GM18511 (cell line): ENCODE results near the gene ERI2.

Experiments
- ATAC-seq: cut with Tn5 transposase; IDR thresholded peaks from one replicate; pipeline ENCODE4 v1.9.1; 2021; ENCODE audit warnings: mild to moderate bottlenecking, moderate library complexity; ENCODE audit not compliant: unreplicated experiment

ERI2 gene, protein sequence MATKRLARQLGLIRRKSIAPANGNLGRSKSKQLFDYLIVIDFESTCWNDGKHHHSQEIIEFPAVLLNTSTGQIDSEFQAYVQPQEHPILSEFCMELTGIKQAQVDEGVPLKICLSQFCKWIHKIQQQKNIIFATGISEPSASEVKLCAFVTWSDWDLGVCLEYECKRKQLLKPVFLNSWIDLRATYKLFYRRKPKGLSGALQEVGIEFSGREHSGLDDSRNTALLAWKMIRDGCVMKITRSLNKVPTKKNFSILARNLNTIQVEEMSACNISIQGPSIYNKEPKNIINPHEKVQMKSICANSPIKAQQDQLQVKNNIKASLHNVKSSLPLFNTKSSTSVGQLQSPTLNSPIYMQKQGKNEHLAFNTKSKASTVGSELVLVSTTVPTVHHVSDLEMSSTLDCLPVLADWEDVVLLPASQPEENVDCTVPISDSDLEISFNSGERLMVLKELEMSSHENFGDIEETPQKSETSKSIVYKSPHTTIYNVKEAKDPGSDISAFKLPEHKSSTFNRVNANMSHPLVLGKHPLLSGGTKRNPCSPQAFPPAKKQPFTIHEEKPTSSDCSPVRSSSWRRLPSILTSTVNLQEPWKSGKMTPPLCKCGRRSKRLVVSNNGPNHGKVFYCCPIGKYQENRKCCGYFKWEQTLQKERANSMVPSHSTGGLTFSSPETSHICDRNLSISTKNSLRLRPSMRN

DNA sequence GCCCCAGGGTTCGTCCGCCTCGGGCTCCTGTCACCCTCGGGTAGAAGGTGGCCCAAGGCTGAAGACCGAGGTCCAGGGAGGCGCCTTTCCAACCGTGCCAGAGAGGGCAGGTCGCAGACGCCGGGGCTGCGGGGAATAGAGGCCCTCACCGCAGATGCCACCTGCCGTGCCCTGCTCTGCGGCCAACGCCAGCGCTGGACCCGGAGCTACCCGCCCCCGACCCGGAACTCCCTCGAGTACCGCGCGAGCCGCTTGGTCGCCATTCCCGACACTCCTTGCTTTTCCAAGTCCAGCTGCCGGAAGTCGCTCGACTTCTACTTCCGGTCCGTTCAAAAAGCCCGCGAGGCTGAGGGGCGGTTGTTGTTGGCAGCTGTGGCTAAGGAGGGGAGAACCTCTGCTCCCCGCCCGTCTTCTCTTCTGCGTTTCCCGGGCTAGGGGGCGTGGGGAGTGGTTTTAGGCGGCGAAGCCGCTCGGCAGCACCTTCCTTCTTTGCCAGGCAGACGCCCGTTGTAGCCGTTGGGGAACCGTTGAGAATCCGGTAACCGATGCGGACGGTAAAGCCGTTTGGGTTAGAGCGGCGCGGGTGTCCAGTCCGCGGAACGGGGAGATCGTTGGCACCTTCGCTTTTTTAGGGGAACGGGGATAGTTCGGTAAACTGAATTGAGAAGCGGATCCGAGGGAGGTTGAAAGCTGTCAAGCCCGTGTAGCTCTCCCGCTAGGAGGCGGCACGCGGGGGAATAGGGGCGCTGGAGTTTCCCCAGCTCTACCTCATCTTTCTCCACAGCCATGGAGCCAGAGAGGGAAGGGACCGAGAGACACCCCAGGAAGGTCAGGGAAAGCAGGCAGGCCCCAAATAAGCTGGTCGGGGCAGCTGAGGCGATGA is at the start of gene ERI2, which contains the start of gene REXO5:
Gene ERI2, minus strand, starts transcription at position 305 of the 883 bp plus-strand sequence. Its CDS starts 42 bp downstream, at position 263.
Gene REXO5, plus strand, starts transcription at position 360 of the 883 bp plus-strand sequence. Its CDS starts 427 bp downstream, at position 787.
- ATAC-seq, result peak; percentile 90

GRCh38 chr16:20854963-20855362 is 48.7 kb upstream of the ERI2 start:
- ATAC-seq, result no peak

GRCh38 chr16:20853981-20854620 is 47.8 kb upstream of the ERI2 start:
- ATAC-seq, result no peak

- no peak for ATAC-seq
Observed at GRCh38 chr16:20853143-20853542, 46.9 kb upstream of the ERI2 start.

DNA sequence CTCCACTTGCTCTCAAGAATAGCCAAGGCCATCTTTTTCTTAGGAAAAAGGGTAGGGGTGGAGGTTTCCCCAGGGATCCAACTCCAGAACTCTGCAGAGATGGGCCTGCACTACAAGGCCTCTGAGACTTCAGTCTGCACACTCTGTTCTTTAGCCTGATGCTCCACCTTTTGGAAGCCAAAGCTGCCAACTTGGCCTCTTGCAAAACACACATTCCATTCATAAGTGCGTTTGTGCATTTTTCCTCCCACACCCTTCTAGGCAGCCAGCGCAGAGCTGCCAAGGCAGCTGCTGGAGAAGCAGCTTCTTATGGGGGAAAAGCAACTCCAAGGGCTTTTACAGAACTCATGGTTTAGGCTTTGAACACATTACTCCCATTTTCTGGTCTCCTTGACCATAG is 45.3 kb upstream of the ERI2 start:
- ATAC-seq, result no peak

DNA sequence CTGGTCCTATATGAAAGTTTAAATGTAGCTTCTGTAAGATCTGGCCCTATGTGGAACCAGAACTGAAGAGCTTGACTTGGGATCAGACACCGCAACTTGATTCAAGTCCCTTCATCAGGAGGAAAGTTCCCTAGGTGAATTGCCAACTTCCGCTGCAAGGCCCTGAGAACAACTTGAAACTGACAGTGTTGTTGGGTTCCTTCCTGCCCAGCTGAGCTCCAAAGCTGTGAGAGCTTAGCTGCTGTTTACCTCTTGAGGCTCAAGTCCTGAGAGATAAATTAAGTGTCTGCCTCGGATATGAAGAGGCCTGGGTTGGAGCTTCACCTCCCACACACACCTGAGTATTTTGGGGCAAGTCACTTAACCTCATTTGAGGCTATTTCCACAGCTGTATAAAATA is 44.7 kb upstream of the ERI2 start:
- ATAC-seq, result no peak

- no peak for ATAC-seq
Observed at GRCh38 chr16:20849589-20850390, 43.5 kb upstream of the ERI2 start.

DNA sequence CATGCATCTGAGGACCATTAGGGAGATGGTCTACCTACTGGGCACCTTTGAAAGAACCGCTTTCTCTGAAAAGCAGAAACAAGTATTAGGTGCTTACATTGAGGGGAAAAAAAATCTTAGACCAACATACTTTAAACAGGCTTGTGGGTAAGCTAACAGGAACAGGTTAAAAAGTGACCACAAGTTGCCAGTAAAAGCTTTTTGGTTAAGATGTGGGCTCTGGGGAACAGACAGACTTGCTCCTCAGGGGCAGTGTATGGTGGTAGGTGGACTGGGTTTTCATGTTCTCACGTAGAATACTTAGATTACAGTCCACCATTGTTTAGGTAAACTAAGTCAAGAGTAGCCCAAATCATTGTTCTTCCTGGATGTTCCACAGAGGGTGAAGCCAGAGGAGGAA is 41.3 kb upstream of the ERI2 start:
- no peak for ATAC-seq

DNA sequence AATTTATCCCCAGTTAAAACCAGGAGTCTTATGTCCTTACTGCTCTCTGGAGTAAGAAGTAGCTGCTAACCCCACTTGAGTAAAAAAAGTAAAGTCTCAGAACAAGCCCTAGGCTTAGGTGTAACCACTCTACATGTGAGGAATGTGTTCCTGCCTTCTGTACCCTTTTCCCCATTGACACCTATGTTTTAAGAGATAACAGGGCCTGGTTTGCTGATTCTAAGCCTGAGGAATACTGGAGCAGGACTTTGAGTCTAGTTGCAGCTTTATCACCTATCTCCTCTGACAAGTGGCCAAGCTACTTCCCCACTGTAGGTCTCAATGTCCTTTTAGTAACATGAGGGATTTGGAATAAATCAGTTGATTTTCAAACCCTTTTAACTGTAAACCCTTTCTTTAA is 40.3 kb upstream of the ERI2 start:
- ATAC-seq, result no peak

DNA sequence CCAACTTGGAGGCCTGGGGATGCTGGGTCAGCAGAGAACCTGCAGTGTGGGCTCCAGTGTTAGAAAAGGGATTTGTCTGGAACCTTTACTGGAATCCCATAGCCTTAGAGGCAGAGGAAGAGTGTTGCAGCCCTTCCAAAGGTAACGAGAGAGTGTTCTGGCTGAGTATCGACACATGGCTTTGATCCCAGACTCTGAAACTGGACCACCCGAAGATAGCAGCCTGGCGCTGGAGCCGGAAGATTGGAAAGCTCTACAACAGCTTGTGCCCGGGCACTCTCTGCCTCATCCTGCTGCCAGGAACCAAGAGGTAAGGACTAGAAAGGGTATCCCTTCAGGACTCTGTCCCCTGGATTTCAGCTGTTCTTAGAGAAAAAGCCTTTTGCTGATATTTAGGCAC is 39.8 kb upstream of the ERI2 start:
- no peak for ATAC-seq

GRCh38 chr16:20844588-20844987 is 38.3 kb upstream of the ERI2 start:
- no peak for ATAC-seq

- no peak for ATAC-seq
Observed at GRCh38 chr16:20844054-20844453, 37.8 kb upstream of the ERI2 start.

- ATAC-seq, result no peak
Observed at GRCh38 chr16:20839504-20839903, 33.2 kb upstream of the ERI2 start.

- ATAC-seq, result no peak
Observed at GRCh38 chr16:20838240-20838639, 32.0 kb upstream of the ERI2 start.

- no peak for ATAC-seq
Observed at GRCh38 chr16:20833086-20833485, 26.8 kb upstream of the ERI2 start.

DNA sequence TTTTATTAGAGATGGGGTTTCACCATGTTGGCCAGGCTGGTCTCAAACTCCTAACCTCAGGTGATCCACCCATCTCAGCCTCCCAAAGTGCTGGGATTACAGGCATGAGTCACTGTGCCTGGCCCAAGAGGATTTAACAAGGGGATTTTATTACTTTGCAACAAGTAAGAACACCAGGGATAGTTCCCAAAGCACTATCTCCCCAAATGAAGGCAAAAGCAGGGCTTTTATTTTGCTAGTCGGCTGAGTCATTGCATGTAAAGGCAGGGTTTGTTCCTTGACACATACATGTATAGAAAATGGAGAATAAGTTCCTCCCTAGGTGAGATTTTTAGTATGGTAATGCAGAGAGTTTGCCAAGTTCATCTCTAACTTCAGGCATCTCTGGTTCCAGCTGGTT is 24.1 kb upstream of the ERI2 start:
- ATAC-seq, result no peak

GRCh38 chr16:20829536-20829935 is 23.3 kb upstream of the ERI2 start:
- ATAC-seq, result no peak

DNA sequence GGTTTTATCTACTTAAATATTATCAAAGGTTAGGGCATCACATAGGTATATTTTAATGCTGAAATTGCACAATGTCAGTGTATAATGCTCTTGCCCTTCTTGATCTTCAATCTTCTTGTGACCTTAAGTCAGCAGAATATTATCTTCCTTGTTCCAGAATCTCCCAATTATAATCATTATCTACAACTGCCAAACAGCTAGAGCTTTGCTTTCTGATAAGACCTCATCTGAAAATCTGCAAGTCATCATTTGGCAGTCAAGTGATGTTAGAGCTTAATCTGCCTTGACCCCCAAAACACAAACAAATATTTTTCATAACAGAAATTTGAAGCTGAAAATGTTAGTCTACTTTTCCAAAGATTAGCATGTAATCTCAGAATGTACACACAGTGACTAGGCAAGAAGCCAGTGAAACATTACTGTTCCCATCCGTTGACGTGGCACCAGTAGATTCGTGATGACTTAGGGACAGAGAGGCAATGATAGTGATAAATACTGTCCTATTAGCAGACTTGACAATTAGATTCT is 19.8 kb upstream of the ERI2 start:
- ATAC-seq, result no peak

DNA sequence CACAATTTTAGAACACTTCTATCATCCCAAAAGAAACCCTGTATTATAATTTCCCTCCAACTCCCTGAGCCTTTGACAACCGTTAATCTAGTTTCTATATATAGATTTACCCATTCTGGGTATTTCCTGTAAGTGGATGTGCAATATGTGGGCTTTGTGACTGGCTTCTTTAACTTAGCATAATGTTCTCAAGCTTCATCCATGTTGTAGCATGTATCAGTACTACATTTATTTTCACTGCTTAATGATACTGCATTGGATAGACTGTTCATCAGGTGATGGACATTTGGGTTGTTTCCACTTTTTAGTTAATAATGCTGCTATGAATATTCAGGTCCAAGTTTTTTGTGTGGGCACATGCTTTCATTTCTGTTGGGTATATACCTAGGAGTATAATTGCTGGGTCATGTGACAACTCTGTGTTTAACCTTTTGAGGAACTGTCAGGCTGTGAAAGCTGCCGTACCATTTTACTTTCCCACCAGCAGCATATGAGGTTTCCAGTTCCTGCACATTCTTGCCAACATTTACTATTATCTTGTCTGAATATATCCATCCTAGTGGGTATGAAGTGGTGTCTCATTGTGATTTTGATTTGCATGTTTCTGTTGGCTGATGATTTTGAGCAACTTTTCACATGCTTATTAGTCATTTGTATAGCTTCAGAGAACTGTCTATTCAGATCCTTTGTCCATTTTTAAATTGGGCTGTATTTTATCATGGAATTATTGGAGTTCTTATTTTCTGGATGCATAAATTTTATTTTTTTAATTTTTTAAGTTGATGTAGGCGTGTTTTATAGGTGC is 16.5 kb upstream of the ERI2 start:
- no peak for ATAC-seq
